Endodermal cell (in vitro differentiated cells): Measurements from ENCODE around the gene TESMIN. TPM values are rescaled to one million over a fixed set of nuclear protein-coding genes. Genes with fewer than 3 reads are reported as not detected.

Experiments
- DNase-seq: peaks from one replicate; pipeline ENCODE4 v3.0.0-alpha.2; 2017
- H3K27ac ChIP-seq: 2 replicates; pipeline ENCODE4 v1.5.1; 2013; ENCODE audit warnings: mild to moderate bottlenecking, low read depth, low read length, moderate library complexity
- H3K27me3 ChIP-seq: 2 replicates; pipeline ENCODE4 v1.6.1; 2013; ENCODE audit warnings: mild to moderate bottlenecking, low read length, moderate library complexity; ENCODE audit not compliant: insufficient read depth, control insufficient read depth, poor library complexity, severe bottlenecking
- H3K36me3 ChIP-seq: 2 replicates; pipeline ENCODE4 v1.7.0; 2013; ENCODE audit warnings: mild to moderate bottlenecking, low read length, moderate library complexity; ENCODE audit not compliant: control insufficient read depth, insufficient read depth
- H3K4me1 ChIP-seq: one replicate; pipeline ENCODE4 v1.7.0; 2013; ENCODE audit warnings: low read length; ENCODE audit not compliant: control insufficient read depth, insufficient read depth
- H3K4me3 ChIP-seq: 2 replicates; pipeline ENCODE4 v1.5.1; 2013; ENCODE audit warnings: mild to moderate bottlenecking, low read length, moderate library complexity
- H3K9ac ChIP-seq: 2 replicates; pipeline ENCODE4 v1.6.1; 2013; ENCODE audit warnings: mild to moderate bottlenecking, low read length, moderate library complexity; ENCODE audit not compliant: poor library complexity, severe bottlenecking; ENCODE audit errors: extremely low read depth
- H3K9me3 ChIP-seq: 2 replicates; pipeline ENCODE4 v1.6.1; 2013; ENCODE audit warnings: mild to moderate bottlenecking, low read length, moderate library complexity; ENCODE audit not compliant: control insufficient read depth
- H3K27ac Mint-ChIP-seq: 2 replicates; pipeline ENCODE4 v1.8.0; 2020; ENCODE audit warnings: mixed read lengths
- H3K27me3 Mint-ChIP-seq: 2 replicates; pipeline ENCODE4 v1.8.0; 2021; ENCODE audit warnings: mild to moderate bottlenecking, mixed read lengths; ENCODE audit not compliant: insufficient read depth
- H3K36me3 Mint-ChIP-seq: 2 replicates; pipeline ENCODE4 v1.8.0; 2020; ENCODE audit warnings: low read depth, mixed read lengths
- H3K4me1 Mint-ChIP-seq: 2 replicates; pipeline ENCODE4 v1.8.0; 2020; ENCODE audit warnings: mixed read lengths
- H3K4me3 Mint-ChIP-seq: 2 replicates; pipeline ENCODE4 v1.8.0; 2020; ENCODE audit warnings: mild to moderate bottlenecking, moderate library complexity, mixed read lengths
- H3K9me3 Mint-ChIP-seq: 2 replicates; pipeline ENCODE4 v1.8.0; 2020; ENCODE audit warnings: mild to moderate bottlenecking, mixed read lengths
- WGBS, 2 experiments: methylation state at CpG; one replicate each; pipeline versions ENCODE4 v1.1.5 to v1.1.7; 2013; ENCODE audit warnings: missing lambda C conversion rate in 2 of 2, mixed read lengths in 1 of 2; ENCODE audit not compliant: insufficient coverage in 1 of 2, insufficient read length in 1 of 2; 5-methylcytosine and 5-hydroxymethylcytosine counted together
- total RNA-seq, 2 donors: library from RNA; stranded (reverse); fragmentation: NEBNext Ultra II Directional in 1 of 2; extraction: Animal tissue kit (Norgen Biotek cat#: 25700) in 1 of 2; gene quantifications; 2 replicates in 1 of 2; 3 replicates in 1 of 2; pipeline ENCODE4 v1.2.1, GENCODE V29; 2021
- TF ChIP-seq, protein P1 (sequence below): fragments of 200-600 bp; sonication (generic); conservative IDR thresholded peaks from 2 replicates; pipeline ENCODE4 v1.5.0; 2021; ENCODE audit warnings: antibody characterized with exemption, mild to moderate bottlenecking

TESMIN gene
- total RNA-seq, 2 donors from 2014 or later, result 53.7 to 68.8 TPM

DNA sequence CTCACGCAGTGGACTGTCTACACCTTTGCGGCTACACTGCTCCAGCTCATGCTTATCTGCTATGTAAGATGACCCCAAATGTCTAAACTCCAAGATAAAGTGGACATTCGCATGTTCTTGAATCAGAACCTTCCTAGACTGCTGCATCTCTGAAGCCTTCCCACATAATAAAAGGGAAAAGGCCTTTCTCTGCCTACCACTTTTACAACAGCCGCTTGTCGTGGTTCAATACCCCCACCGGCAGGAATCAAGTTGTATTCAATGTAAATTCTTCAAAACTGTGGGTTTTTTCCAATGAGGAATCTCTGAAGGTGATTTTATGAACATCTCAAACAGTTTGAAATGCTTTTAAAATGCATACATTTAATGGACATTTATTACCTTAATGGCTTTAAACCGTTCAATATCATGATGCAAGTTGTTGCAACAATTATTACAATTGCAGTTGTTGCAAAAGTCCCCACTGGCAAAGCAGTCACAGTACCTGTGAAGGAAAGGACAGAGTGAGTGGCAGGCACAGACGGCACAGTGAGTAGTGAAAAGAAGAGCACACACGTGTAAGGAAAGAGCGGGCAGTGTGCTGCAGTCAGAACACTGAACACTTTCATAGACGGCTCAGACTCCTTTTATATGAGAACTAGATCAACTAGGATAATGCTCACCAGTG is 35.7 kb downstream of the TESMIN start:
- H3K9me3 ChIP-seq, result peaks cover 13% of the 10 kb centered on the region
- Mint-ChIP-seq H3K4me1 (peaks cover 5% of the 10 kb centered on the region), H3K27ac (no peak overlapping the region), H3K4me3 (no peak overlapping the region), H3K36me3 (peaks cover 12% of the 10 kb centered on the region), H3K27me3 (no peaks in the 10 kb centered on the region), H3K9me3 (peaks cover 10% of the 10 kb centered on the region)
- DNase-seq, result no peak
- no peak overlapping the region for H3K9ac ChIP-seq
- no peaks in the 10 kb centered on the region for H3K27me3 ChIP-seq
- H3K4me3 ChIP-seq, result no peak overlapping the region
- TF ChIP-seq, protein P1, sequence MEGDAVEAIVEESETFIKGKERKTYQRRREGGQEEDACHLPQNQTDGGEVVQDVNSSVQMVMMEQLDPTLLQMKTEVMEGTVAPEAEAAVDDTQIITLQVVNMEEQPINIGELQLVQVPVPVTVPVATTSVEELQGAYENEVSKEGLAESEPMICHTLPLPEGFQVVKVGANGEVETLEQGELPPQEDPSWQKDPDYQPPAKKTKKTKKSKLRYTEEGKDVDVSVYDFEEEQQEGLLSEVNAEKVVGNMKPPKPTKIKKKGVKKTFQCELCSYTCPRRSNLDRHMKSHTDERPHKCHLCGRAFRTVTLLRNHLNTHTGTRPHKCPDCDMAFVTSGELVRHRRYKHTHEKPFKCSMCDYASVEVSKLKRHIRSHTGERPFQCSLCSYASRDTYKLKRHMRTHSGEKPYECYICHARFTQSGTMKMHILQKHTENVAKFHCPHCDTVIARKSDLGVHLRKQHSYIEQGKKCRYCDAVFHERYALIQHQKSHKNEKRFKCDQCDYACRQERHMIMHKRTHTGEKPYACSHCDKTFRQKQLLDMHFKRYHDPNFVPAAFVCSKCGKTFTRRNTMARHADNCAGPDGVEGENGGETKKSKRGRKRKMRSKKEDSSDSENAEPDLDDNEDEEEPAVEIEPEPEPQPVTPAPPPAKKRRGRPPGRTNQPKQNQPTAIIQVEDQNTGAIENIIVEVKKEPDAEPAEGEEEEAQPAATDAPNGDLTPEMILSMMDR, result no peak
- no peak overlapping the region for H3K27ac ChIP-seq
- H3K36me3 ChIP-seq, result no peaks in the 10 kb centered on the region
- peaks cover 2% of the 10 kb centered on the region for H3K4me1 ChIP-seq
- WGBS, 2 experiments, result 91% methylated on average over 9 to 11 of the region's 11 CpGs

DNA sequence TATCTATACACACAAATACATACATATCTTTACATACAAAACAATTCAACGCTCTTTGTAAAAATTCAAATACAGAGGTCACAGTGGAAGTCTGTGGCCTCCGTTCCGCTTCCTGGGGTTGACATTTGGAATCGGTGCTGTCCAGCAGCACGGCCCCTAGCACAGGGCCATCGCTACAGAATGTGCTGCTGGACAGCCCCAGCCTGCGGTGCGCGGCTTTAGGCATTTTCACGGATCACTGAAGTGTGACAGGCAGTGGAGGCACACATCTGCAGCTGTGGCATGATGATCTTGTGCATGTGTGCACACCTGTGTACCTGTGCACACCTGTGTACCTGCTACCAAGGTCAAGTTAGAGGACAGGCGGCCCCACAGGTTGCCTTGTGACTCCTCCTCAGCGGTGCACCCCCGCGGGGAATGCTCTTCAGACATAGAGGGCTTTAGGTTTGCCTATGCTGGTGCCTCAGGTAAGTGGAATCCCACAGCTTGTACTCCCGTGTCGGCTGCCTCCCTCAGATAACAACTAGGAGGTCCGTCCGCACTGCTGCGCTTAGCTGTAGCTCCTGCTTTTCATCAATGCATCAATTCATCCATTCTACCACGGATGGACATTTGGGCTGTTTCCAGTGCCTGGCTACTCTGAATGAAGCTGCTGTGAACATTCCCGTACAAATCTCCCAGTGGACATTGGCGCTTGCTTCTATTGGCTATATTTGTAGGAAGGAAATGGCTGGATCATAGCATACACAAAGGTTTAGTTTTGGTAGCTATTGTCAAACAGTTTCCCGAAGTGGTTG is 37.1 kb downstream of the TESMIN start:
- 92 to 94% methylated on average over 22 to 23 of the region's 23 CpGs for WGBS, 2 experiments
- H3K36me3 Mint-ChIP-seq, result peaks cover 3% of the 10 kb centered on the region

DNA sequence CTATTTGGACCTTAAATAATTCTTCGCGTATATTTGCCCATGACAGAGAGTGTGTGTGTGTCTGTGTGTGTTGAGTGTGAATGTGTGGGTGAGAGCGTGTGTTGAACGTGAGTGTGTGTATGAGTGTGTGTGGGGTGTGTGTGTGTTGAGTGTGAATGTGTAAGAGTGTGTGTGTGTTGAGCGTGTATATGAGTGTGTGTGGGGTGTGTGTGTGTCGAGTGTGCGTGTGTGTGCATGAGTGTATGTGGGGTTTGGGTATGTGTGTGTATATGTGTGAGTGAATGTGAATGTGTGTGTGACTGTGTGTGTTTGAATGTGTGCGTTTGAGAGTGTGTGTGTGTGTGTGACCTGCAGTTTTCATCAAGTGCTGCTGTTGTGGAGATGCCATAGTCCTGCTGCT is 40.2 kb downstream of the TESMIN start:
- Histone ChIP-seq H3K27ac (no peak overlapping the region), H3K9ac (no peak overlapping the region), H3K9me3 (no peaks in the 10 kb centered on the region), H3K4me3 (no peak overlapping the region), H3K36me3 (no peaks in the 10 kb centered on the region), H3K27me3 (no peaks in the 10 kb centered on the region), H3K4me1 (peaks cover 2% of the 10 kb centered on the region)
- Mint-ChIP-seq H3K4me1 (peaks cover 12% of the 10 kb centered on the region), H3K9me3 (no peaks in the 10 kb centered on the region), H3K4me3 (no peak overlapping the region), H3K27ac (no peak overlapping the region), H3K36me3 (no peaks in the 10 kb centered on the region), H3K27me3 (no peaks in the 10 kb centered on the region)
- 91 to 93% methylated on average over 6 to 8 of the region's 8 CpGs for WGBS, 2 experiments
- TF ChIP-seq, protein P1, result no peak
- DNase-seq, result no peak

More for the DNA sequence above, 37.1 kb downstream of the TESMIN start:
- H3K9me3 Mint-ChIP-seq, result no peaks in the 10 kb centered on the region
- no peak overlapping the region for H3K27ac ChIP-seq
- H3K4me1 Mint-ChIP-seq, result peaks cover 5% of the 10 kb centered on the region
- no peak for DNase-seq
- H3K4me3 ChIP-seq, result no peak overlapping the region
- no peaks in the 10 kb centered on the region for H3K27me3 Mint-ChIP-seq
- H3K27ac Mint-ChIP-seq, result no peak overlapping the region
- no peaks in the 10 kb centered on the region for H3K36me3 ChIP-seq
- TF ChIP-seq, protein P1, result no peak
- H3K9me3 ChIP-seq, result peaks cover under 1% of the 10 kb centered on the region
- H3K9ac ChIP-seq, result no peak overlapping the region
- H3K27me3 ChIP-seq, result no peaks in the 10 kb centered on the region
- no peak overlapping the region for H3K4me3 Mint-ChIP-seq
- peaks cover 2% of the 10 kb centered on the region for H3K4me1 ChIP-seq
